ENCODE measurements around the gene ZNF407. TPM values are rescaled to one million over a fixed set of nuclear protein-coding genes. Genes with fewer than 3 reads are reported as not detected.

The ZNF407 gene
- total and polyA plus RNA-seq, 2 of the 13 experiments (the other 11 are each of a cell fraction or from before 2014, with no cell fraction given) = 2.3 to 8.7 TPM

DNA sequence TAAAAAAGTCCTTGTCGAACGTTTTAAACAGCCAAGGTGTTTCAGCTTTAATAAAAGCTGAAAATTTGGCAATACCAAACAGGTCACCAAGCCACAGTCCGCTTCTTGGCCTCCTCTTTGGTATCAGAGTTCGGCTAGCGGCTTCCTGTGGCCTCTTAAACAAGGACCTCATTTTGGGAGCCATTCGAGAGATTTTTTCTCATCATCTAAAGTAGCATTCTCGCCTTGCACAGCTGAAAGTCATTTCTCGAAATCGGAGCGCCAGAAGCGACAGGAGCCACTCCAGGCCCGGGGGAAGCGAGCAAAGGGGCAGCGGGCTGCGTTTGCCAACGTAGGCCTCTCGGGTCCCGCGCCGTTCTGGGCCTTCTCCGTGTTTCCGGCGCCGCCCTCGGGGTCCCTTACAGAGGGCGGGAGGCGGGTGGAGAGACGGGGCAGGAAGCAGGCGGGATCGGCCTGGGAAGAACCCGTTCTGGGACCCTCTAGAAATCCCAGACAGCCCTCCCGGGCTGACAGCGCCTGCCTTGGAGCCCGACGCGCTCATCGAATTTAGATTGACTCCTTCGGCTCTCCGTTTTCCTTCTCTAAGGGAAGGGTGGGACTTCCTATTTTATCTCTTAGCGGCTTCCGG is 522 bp upstream of the ZNF407 start (continued):
- TF ChIP-seq, protein P1, sequence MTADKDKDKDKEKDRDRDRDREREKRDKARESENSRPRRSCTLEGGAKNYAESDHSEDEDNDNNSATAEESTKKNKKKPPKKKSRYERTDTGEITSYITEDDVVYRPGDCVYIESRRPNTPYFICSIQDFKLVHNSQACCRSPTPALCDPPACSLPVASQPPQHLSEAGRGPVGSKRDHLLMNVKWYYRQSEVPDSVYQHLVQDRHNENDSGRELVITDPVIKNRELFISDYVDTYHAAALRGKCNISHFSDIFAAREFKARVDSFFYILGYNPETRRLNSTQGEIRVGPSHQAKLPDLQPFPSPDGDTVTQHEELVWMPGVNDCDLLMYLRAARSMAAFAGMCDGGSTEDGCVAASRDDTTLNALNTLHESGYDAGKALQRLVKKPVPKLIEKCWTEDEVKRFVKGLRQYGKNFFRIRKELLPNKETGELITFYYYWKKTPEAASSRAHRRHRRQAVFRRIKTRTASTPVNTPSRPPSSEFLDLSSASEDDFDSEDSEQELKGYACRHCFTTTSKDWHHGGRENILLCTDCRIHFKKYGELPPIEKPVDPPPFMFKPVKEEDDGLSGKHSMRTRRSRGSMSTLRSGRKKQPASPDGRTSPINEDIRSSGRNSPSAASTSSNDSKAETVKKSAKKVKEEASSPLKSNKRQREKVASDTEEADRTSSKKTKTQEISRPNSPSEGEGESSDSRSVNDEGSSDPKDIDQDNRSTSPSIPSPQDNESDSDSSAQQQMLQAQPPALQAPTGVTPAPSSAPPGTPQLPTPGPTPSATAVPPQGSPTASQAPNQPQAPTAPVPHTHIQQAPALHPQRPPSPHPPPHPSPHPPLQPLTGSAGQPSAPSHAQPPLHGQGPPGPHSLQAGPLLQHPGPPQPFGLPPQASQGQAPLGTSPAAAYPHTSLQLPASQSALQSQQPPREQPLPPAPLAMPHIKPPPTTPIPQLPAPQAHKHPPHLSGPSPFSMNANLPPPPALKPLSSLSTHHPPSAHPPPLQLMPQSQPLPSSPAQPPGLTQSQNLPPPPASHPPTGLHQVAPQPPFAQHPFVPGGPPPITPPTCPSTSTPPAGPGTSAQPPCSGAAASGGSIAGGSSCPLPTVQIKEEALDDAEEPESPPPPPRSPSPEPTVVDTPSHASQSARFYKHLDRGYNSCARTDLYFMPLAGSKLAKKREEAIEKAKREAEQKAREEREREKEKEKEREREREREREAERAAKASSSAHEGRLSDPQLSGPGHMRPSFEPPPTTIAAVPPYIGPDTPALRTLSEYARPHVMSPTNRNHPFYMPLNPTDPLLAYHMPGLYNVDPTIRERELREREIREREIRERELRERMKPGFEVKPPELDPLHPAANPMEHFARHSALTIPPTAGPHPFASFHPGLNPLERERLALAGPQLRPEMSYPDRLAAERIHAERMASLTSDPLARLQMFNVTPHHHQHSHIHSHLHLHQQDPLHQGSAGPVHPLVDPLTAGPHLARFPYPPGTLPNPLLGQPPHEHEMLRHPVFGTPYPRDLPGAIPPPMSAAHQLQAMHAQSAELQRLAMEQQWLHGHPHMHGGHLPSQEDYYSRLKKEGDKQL (CRISPR knock-in tag; IDR thresholded peaks at IDR 0.05; ENCODE audit: low read depth) = no peak
- no peak for TF ChIP-seq ZMYM2 (CRISPR knock-in tag; IDR thresholded peaks at IDR 0.05)
- TF ChIP-seq RBM22 (optimal IDR thresholded peaks at IDR 0.05; ENCODE audit: low read length) = peak; percentile 58
- TF ChIP-seq ZBTB3 (CRISPR knock-in tag; IDR thresholded peaks at IDR 0.05; ENCODE audit: borderline replicate concordance, low read depth) = no peak
- TF ChIP-seq, protein P2, sequence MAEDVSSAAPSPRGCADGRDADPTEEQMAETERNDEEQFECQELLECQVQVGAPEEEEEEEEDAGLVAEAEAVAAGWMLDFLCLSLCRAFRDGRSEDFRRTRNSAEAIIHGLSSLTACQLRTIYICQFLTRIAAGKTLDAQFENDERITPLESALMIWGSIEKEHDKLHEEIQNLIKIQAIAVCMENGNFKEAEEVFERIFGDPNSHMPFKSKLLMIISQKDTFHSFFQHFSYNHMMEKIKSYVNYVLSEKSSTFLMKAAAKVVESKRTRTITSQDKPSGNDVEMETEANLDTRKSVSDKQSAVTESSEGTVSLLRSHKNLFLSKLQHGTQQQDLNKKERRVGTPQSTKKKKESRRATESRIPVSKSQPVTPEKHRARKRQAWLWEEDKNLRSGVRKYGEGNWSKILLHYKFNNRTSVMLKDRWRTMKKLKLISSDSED (CRISPR knock-in tag; IDR thresholded peaks at IDR 0.05) = no peak
- TF ChIP-seq, protein P3, sequence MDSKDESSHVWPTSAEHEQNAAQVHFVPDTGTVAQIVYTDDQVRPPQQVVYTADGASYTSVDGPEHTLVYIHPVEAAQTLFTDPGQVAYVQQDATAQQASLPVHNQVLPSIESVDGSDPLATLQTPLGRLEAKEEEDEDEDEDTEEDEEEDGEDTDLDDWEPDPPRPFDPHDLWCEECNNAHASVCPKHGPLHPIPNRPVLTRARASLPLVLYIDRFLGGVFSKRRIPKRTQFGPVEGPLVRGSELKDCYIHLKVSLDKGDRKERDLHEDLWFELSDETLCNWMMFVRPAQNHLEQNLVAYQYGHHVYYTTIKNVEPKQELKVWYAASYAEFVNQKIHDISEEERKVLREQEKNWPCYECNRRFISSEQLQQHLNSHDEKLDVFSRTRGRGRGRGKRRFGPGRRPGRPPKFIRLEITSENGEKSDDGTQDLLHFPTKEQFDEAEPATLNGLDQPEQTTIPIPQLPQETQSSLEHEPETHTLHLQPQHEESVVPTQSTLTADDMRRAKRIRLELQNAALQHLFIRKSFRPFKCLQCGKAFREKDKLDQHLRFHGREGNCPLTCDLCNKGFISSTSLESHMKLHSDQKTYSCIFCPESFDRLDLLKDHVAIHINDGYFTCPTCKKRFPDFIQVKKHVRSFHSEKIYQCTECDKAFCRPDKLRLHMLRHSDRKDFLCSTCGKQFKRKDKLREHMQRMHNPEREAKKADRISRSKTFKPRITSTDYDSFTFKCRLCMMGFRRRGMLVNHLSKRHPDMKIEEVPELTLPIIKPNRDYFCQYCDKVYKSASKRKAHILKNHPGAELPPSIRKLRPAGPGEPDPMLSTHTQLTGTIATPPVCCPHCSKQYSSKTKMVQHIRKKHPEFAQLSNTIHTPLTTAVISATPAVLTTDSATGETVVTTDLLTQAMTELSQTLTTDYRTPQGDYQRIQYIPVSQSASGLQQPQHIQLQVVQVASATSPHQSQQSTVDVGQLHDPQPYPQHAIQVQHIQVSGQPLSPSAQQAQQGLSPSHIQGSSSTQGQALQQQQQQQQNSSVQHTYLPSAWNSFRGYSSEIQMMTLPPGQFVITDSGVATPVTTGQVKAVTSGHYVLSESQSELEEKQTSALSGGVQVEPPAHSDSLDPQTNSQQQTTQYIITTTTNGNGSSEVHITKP (CRISPR knock-in tag; IDR thresholded peaks at IDR 0.05; ENCODE audit: low read depth) = no peak
- TF ChIP-seq CC2D1A (CRISPR knock-in tag; IDR thresholded peaks at IDR 0.05) = no peak
- no peak for TF ChIP-seq SMARCC2 (IDR thresholded peaks at IDR 0.05)
- TF ChIP-seq, protein P4, sequence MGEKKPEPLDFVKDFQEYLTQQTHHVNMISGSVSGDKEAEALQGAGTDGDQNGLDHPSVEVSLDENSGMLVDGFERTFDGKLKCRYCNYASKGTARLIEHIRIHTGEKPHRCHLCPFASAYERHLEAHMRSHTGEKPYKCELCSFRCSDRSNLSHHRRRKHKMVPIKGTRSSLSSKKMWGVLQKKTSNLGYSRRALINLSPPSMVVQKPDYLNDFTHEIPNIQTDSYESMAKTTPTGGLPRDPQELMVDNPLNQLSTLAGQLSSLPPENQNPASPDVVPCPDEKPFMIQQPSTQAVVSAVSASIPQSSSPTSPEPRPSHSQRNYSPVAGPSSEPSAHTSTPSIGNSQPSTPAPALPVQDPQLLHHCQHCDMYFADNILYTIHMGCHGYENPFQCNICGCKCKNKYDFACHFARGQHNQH (CRISPR knock-in tag; IDR thresholded peaks at IDR 0.05) = no peak
- TF ChIP-seq NCOA1 (CRISPR knock-in tag; IDR thresholded peaks at IDR 0.05) = no peak
- TF ChIP-seq, protein P5, sequence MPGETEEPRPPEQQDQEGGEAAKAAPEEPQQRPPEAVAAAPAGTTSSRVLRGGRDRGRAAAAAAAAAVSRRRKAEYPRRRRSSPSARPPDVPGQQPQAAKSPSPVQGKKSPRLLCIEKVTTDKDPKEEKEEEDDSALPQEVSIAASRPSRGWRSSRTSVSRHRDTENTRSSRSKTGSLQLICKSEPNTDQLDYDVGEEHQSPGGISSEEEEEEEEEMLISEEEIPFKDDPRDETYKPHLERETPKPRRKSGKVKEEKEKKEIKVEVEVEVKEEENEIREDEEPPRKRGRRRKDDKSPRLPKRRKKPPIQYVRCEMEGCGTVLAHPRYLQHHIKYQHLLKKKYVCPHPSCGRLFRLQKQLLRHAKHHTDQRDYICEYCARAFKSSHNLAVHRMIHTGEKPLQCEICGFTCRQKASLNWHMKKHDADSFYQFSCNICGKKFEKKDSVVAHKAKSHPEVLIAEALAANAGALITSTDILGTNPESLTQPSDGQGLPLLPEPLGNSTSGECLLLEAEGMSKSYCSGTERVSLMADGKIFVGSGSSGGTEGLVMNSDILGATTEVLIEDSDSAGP (CRISPR knock-in tag; IDR thresholded peaks at IDR 0.05; ENCODE audit: borderline replicate concordance) = peak; percentile 53; the same call in 1 of the 2 replicates
- TF ChIP-seq, protein P6, sequence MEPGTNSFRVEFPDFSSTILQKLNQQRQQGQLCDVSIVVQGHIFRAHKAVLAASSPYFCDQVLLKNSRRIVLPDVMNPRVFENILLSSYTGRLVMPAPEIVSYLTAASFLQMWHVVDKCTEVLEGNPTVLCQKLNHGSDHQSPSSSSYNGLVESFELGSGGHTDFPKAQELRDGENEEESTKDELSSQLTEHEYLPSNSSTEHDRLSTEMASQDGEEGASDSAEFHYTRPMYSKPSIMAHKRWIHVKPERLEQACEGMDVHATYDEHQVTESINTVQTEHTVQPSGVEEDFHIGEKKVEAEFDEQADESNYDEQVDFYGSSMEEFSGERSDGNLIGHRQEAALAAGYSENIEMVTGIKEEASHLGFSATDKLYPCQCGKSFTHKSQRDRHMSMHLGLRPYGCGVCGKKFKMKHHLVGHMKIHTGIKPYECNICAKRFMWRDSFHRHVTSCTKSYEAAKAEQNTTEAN (CRISPR knock-in tag; conservative IDR thresholded peaks at IDR 0.05) = peak; percentile 82
- no peak for TF ChIP-seq PAX8 (CRISPR knock-in tag; IDR thresholded peaks at IDR 0.05; ENCODE audit: borderline replicate concordance)
